ENCODE results near the gene HLCS. TPM values are rescaled to one million over a fixed set of nuclear protein-coding genes. Genes with fewer than 3 reads are reported as not detected.

The HLCS gene
- total RNA-seq, 6 experiments from 2014 or later, result 12.6 to 19.1 (median 16.0) TPM

- TF ChIP-seq POLR2A (IDR thresholded peaks at IDR 0.05), result no peak
- no peak for TF ChIP-seq CTCF (IDR thresholded peaks at IDR 0.05)
- DNase-seq, result no peak
- no peaks in the 10 kb centered on the region for H3K4me1 ChIP-seq
- H3K27ac ChIP-seq, result no peak overlapping the region
- no peaks in the 10 kb centered on the region for H3K27me3 ChIP-seq
- H3K36me3 ChIP-seq, result no peaks in the 10 kb centered on the region
- WGBS (ENCODE audit: insufficient coverage, low coverage, low lambda C conversion rate, missing lambda C conversion rate), result 94% methylated on average over 5 of the region's 5 CpGs
- H3K9me3 ChIP-seq, result no peaks in the 10 kb centered on the region
- no peak overlapping the region for H3K4me3 ChIP-seq
- ATAC-seq, result no peak
- intact Hi-C loops (cut with DNase I), result no loop called here
Measured at GRCh38 chr21:36887963-36888362, 78.5 kb downstream of the HLCS start.

GRCh38 chr21:36883532-36884486 lies 82.7 kb downstream of the HLCS start:
- 86% methylated on average over 5 of the region's 14 CpGs for WGBS (ENCODE audit: insufficient coverage, low coverage, low lambda C conversion rate, missing lambda C conversion rate)
- no peak overlapping the region for H3K4me3 ChIP-seq
- intact Hi-C loops (cut with DNase I), result no loop called here

GRCh38 chr21:36882776-36883175 lies 83.7 kb downstream of the HLCS start:
- ATAC-seq, result no peak
- Histone ChIP-seq H3K4me1 (peaks cover 0 to 15% (median 0%) of the 10 kb centered on the region in 4 donors), H3K27ac (no peak overlapping the region), H3K27me3 (no peaks in the 10 kb centered on the region), H3K9me3 (no peaks in the 10 kb centered on the region), H3K4me3 (no peak overlapping the region), H3K36me3 (no peaks in the 10 kb centered on the region)
- intact Hi-C loops (cut with DNase I), result no loop called here
- TF ChIP-seq CTCF (IDR thresholded peaks at IDR 0.05) (no peak), POLR2A (IDR thresholded peaks at IDR 0.05) (no peak)
- no peak for DNase-seq
- 92% methylated on average over 4 of the region's 4 CpGs for WGBS (ENCODE audit: insufficient coverage, low coverage, low lambda C conversion rate, missing lambda C conversion rate)

More at GRCh38 chr21:36883532-36884486, 82.7 kb downstream of the HLCS start:
- no peaks in the 10 kb centered on the region for H3K36me3 ChIP-seq
- TF ChIP-seq POLR2A (IDR thresholded peaks at IDR 0.05) (no peak), CTCF (IDR thresholded peaks at IDR 0.05) (no peak)
- no peaks in the 10 kb centered on the region for H3K9me3 ChIP-seq
- ATAC-seq (no peak), DNase-seq (no peak)
- peaks cover 0 to 15% (median 0%) of the 10 kb centered on the region in 4 donors for H3K4me1 ChIP-seq
- no peak overlapping the region for H3K27ac ChIP-seq
- no peaks in the 10 kb centered on the region for H3K27me3 ChIP-seq

GRCh38 chr21:36881228-36881627 lies 85.2 kb downstream of the HLCS start:
- intact Hi-C loops (cut with DNase I), result no loop called here
- 97% methylated on average over 6 of the region's 12 CpGs for WGBS (ENCODE audit: insufficient coverage, low coverage, low lambda C conversion rate, missing lambda C conversion rate)
- Histone ChIP-seq H3K27me3 (no peaks in the 10 kb centered on the region), H3K9me3 (no peaks in the 10 kb centered on the region), H3K36me3 (no peaks in the 10 kb centered on the region), H3K27ac (no peak overlapping the region), H3K4me3 (no peak overlapping the region), H3K4me1 (peaks cover 0 to 15% (median 0%) of the 10 kb centered on the region in 4 donors)
- no peak for TF ChIP-seq POLR2A (IDR thresholded peaks at IDR 0.05)
- no peak for TF ChIP-seq CTCF (IDR thresholded peaks at IDR 0.05)
- ATAC-seq, result no peak
- no peak for DNase-seq

All from right lobe of liver (tissue), 6 donors.